Cardiac muscle cell (in vitro differentiated cells and primary cell): ENCODE measurements around the gene B3GNT4. TPM values are rescaled to one million over a fixed set of nuclear protein-coding genes. Genes with fewer than 3 reads are reported as not detected.

ENCODE experiments used
- DNase-seq, 2 donors: peaks; one replicate each; pipeline versions ENCODE4 v3.0.0 to v3.0.0-alpha.2; 2010 to 2017; ENCODE audit warnings: low read depth in 1 of 2, low spot score in 1 of 2
- H3K27ac ChIP-seq: fragments of 200-600 bp; sonication (generic); 2 replicates; pipeline ENCODE4 v1.5.1; 2016
- H3K27me3 ChIP-seq: fragments of 200-600 bp; sonication (generic); 2 replicates; pipeline ENCODE4 v1.6.0; 2016; ENCODE audit warnings: control low read depth
- H3K36me3 ChIP-seq: fragments of 200-600 bp; sonication (generic); 2 replicates; pipeline ENCODE4 v1.5.1; 2016; ENCODE audit warnings: control low read depth
- H3K4me1 ChIP-seq: fragments of 200-600 bp; sonication (generic); 2 replicates; pipeline ENCODE4 v1.8.1; 2017; ENCODE audit warnings: low read depth, mild to moderate bottlenecking, mixed run types
- H3K4me3 ChIP-seq: fragments of 200-600 bp; sonication (generic); 2 replicates; pipeline ENCODE4 v1.5.1; 2016; ENCODE audit warnings: mild to moderate bottlenecking
- H3K9me3 ChIP-seq: fragments of 200-600 bp; sonication (generic); 2 replicates; pipeline ENCODE4 v1.5.1; 2017; ENCODE audit warnings: low read depth, mild to moderate bottlenecking, control low read depth
- CTCF ChIP-seq: IDR thresholded peaks from 2 replicates; pipeline ENCODE4 v1.5.1; 2012; ENCODE audit warnings: low read depth, mild to moderate bottlenecking, low read length
- polyA plus RNA-seq: library from polyadenylated mRNA; unstranded; fragments of >200 nt; fragmentation: Nextera tagmentation; extraction: Ambion mirVana; gene quantifications from 2 replicates; pipeline ENCODE4 v1.2.1, GENCODE V29; 2016
- total RNA-seq: library from RNA; depleted of rRNA; stranded (reverse); fragments of >200 nt; gene quantifications from 2 replicates; pipeline ENCODE4 v1.2.3, GENCODE V29; 2016

B3GNT4 gene
- total RNA-seq, result 0.12 and 0.67 TPM in 2 replicates
- 0.89 and 2.2 TPM in 2 replicates for polyA plus RNA-seq

GRCh38 chr12:122203301-122204166 is at the start of gene B3GNT4:
TSS of gene B3GNT4 (plus strand) at chr12:122203709. CDS start at chr12:122204619, 910 bp downstream.
- peak within 1 kb of the TSS; percentile 35 for H3K4me3 ChIP-seq
- H3K27ac ChIP-seq, result no peak within 1 kb of the TSS
- H3K4me1 ChIP-seq, result no peaks in the 10 kb centered on the region
- TF ChIP-seq CTCF, result no peak
- H3K27me3 ChIP-seq, result peaks cover 42% of the 10 kb centered on the region
- peak; percentile 53 to 58 for DNase-seq
- peaks cover 8% of the 10 kb centered on the region for H3K36me3 ChIP-seq
- no peaks in the 10 kb centered on the region for H3K9me3 ChIP-seq

GRCh38 chr12:122155705-122156104 is 47.8 kb upstream of the B3GNT4 start:
- no peak for DNase-seq
- no peaks in the 10 kb centered on the region for H3K4me1 ChIP-seq
- no peak overlapping the region for H3K27ac ChIP-seq
- no peak for TF ChIP-seq CTCF
- no peaks in the 10 kb centered on the region for H3K9me3 ChIP-seq
- no peak overlapping the region for H3K4me3 ChIP-seq
- no peaks in the 10 kb centered on the region for H3K27me3 ChIP-seq
- no peaks in the 10 kb centered on the region for H3K36me3 ChIP-seq

- TF ChIP-seq CTCF, result no peak
- Histone ChIP-seq H3K27me3 (no peaks in the 10 kb centered on the region), H3K27ac (no peak overlapping the region), H3K9me3 (no peaks in the 10 kb centered on the region), H3K4me3 (no peak overlapping the region), H3K4me1 (no peaks in the 10 kb centered on the region), H3K36me3 (no peaks in the 10 kb centered on the region)
- no peak for DNase-seq
Observed at GRCh38 chr12:122158700-122159285, 44.7 kb upstream of the B3GNT4 start.

- Histone ChIP-seq H3K4me3 (no peak overlapping the region), H3K27ac (no peak overlapping the region), H3K4me1 (no peaks in the 10 kb centered on the region), H3K9me3 (no peaks in the 10 kb centered on the region), H3K27me3 (no peaks in the 10 kb centered on the region), H3K36me3 (no peaks in the 10 kb centered on the region)
- no peak for DNase-seq
- no peak for TF ChIP-seq CTCF
Observed at GRCh38 chr12:122159882-122160281, 43.6 kb upstream of the B3GNT4 start.

- no peak for TF ChIP-seq CTCF
- DNase-seq, result no peak
Observed at GRCh38 chr12:122160761-122161160, 42.7 kb upstream of the B3GNT4 start.

More at GRCh38 chr12:122160761-122161160, 42.7 kb upstream of the B3GNT4 start:
- H3K27me3 ChIP-seq, result no peaks in the 10 kb centered on the region
- H3K9me3 ChIP-seq, result no peaks in the 10 kb centered on the region
- H3K4me3 ChIP-seq, result no peak overlapping the region
- no peak overlapping the region for H3K27ac ChIP-seq
- no peaks in the 10 kb centered on the region for H3K4me1 ChIP-seq
- no peaks in the 10 kb centered on the region for H3K36me3 ChIP-seq
